Panc1 (cell line): ENCODE results near the gene ETFA. TPM values are rescaled to one million over a fixed set of nuclear protein-coding genes. Genes with fewer than 3 reads are reported as not detected.

Source experiments
- ATAC-seq: fragments of 200-7000 bp; cut with Tn5 transposase; 2 replicates; pipeline ENCODE4 v1.9.1; 2020; ENCODE audit warnings: mild to moderate bottlenecking, moderate library complexity
- BruUV-seq: library from RNA; stranded (reverse); fragments of 400-500 nt; replicated peaks from 2 replicates; lab custom pipeline; 2021; lab: Mats Ljungman, UMichigan
- CTCF ChIA-PET: fragments of 300-600 bp; sonication (Branson Sonifier 250); formaldehyde crosslinking; loops from one replicate; lab custom pipeline; 2022; ENCODE audit warnings: antibody characterized with exemption; lab: Charles Lee
- POLR2A ChIA-PET: fragments of 300-600 bp; sonication (Branson Sonifier 250); formaldehyde crosslinking; loops from one replicate; lab custom pipeline; 2022; ENCODE audit warnings: antibody characterized with exemption; lab: Charles Lee
- DNase-seq: peaks from one replicate; pipeline ENCODE4 v3.0.0-alpha.2; 2010; ENCODE audit warnings: low read depth, low spot score
- H3K27ac ChIP-seq: 2 replicates; pipeline ENCODE4 v1.5.1; 2011; ENCODE audit warnings: mild to moderate bottlenecking, low read length, inconsistent platforms
- H3K27me3 ChIP-seq: fragments of 200-500 bp; sonication (Bioruptor generic); 2 replicates; pipeline ENCODE4 v1.6.0; 2014; ENCODE audit warnings: low read length, inconsistent platforms; ENCODE audit not compliant: control insufficient read depth, insufficient read depth
- H3K36me3 ChIP-seq: fragments of 200-500 bp; sonication (Bioruptor generic); 2 replicates; pipeline ENCODE4 v1.5.1; 2014; ENCODE audit warnings: inconsistent platforms, mild to moderate bottlenecking, low read length, moderate library complexity; ENCODE audit not compliant: control insufficient read depth, insufficient read depth
- H3K4me1 ChIP-seq: 2 replicates; pipeline ENCODE4 v1.5.1; 2011; ENCODE audit warnings: inconsistent platforms, mild to moderate bottlenecking, low read length, moderate library complexity; ENCODE audit not compliant: control insufficient read depth, insufficient read depth
- H3K4me3 ChIP-seq, 2 experiments: 2 replicates each; pipeline ENCODE4 v1.5.1; 2011 to 2012; ENCODE audit warnings: low read depth in 2 of 2, low read length in 2 of 2, mild to moderate bottlenecking in 2 of 2, inconsistent platforms in 1 of 2, moderate library complexity in 1 of 2
- H3K9me3 ChIP-seq: fragments of 200-500 bp; sonication (Bioruptor generic); 2 replicates; pipeline ENCODE4 v1.5.1; 2014; ENCODE audit warnings: low read depth, mild to moderate bottlenecking, inconsistent platforms, low read length, moderate library complexity; ENCODE audit not compliant: control insufficient read depth, insufficient read depth
- CTCF ChIP-seq: fragments of 450-650 bp; IDR thresholded peaks from 2 replicates; pipeline ENCODE4 v1.5.1; 2017; ENCODE audit warnings: mild to moderate bottlenecking
- POLR2AphosphoS5 ChIP-seq: IDR thresholded peaks from 2 replicates; pipeline ENCODE4 v1.6.1; 2012; ENCODE audit warnings: mild to moderate bottlenecking, low read depth, low read length, moderate library complexity
- REST ChIP-seq, 2 experiments: IDR thresholded peaks; 2 replicates each; pipeline ENCODE4 v1.6.1; 2011 to 2012; ENCODE audit warnings: low read depth in 2 of 2, control low read depth in 1 of 2, low read length in 1 of 2, mild to moderate bottlenecking in 1 of 2, moderate library complexity in 1 of 2; ENCODE audit not compliant: insufficient read depth in 1 of 2
- SIN3A ChIP-seq: IDR thresholded peaks from 2 replicates; pipeline ENCODE4 v1.6.1; 2012; ENCODE audit warnings: low read depth, mild to moderate bottlenecking, low read length, moderate library complexity, borderline replicate concordance; ENCODE audit not compliant: insufficient read depth
- TCF7L2 ChIP-seq: IDR thresholded peaks from 2 replicates; pipeline ENCODE4 v1.6.1; 2011; ENCODE audit warnings: mild to moderate bottlenecking, low read depth, low read length, inconsistent platforms
- in situ Hi-C: cut with HindIII; loops from 2 replicates; pipeline ENCODE4 v1.10.0; 2016; ENCODE audit warnings: low sequenced_read_pairs, low pct_unique_long_range_greater_than_20kb
- intact Hi-C: fragments of 100-400 bp; cut with micrococcal nuclease; formaldehyde crosslinking; loops from one replicate; pipeline ENCODE4 v1.10.0; 2022; ENCODE audit not compliant: unreplicated experiment
- total RNA-seq: library from RNA; stranded (reverse); gene quantifications from one replicate; pipeline ENCODE4 v1.2.1, GENCODE V29; 2021; ENCODE audit not compliant: unreplicated experiment

Gene ETFA
- total RNA-seq, 1 experiment from 2014 or later = 159 TPM

DNA sequence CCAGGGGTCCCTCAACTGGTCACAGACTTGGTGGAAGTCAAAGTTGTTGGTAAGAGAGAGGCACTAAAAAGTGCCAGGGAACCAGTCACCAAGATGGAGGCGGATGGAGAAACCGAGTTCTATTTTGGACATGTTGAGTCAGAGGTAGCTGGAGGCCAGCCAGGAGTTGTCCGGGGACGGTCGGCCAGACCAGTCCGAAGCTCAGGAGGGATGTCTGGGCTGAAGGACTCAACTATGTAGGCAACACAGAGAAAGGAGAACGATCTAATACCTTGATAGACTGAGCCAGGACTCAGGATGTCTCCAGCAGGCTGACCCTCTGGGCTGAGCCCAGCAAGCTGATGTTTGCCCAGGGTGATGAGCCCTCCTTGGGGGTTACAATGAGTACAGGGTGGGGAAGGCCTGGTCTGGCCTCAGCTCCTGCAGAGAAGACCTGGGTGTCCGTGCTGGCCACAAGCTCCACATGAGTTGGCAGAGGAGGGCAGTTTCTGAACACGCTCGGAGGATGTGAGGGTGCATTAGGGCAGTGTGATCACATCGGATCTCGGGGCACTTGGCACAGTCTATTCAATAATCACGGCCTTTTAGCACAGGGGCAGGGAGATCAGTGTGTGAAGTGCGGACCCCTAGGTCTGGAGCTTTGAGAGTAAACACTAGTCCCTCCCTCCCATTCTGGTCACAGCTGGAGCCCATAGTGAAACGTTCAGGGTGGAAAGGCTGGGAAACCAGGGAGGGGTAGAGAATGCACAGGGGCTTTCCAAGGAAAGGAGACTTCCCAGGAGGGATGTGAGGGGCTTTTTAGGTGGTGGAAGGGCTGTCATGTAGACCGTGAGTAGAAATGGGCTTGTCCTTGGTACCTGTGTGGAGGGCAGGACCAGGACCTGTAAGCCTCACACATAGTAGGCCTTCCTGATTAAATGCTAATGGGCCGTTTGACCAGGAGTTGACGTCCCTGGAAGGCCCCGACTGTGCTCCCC lies 111.9 kb downstream of the ETFA start:
- BruUV-seq = no TSS peak
- H3K9me3 ChIP-seq = no peaks in the 10 kb centered on the region
- in situ Hi-C loops (no loop called here), intact Hi-C loops (no loop called here)
- no peaks in the 10 kb centered on the region for H3K27me3 ChIP-seq
- TF ChIP-seq REST (IDR thresholded peaks at IDR 0.05; ENCODE audit: insufficient read depth in 1 of 2, low read depth in 2 of 2, low read length in 1 of 2) (no peak), TCF7L2 (no peak), POLR2AphosphoS5 (no peak), CTCF (no peak), SIN3A (no peak)
- ATAC-seq (no peak), DNase-seq (no peak)
- CTCF ChIA-PET = no interaction called here
- H3K27ac ChIP-seq = no peak overlapping the region
- peaks cover 4% of the 10 kb centered on the region for H3K4me1 ChIP-seq
- no peaks in the 10 kb centered on the region for H3K36me3 ChIP-seq
- POLR2A ChIA-PET = no interaction called here
- no peak overlapping the region for H3K4me3 ChIP-seq

GRCh38 chr15:76198456-76199105 lies 112.7 kb downstream of the ETFA start:
- ATAC-seq (no peak), DNase-seq (no peak)
- in situ Hi-C loops (no loop called here), intact Hi-C loops (no loop called here)
- H3K36me3 ChIP-seq = no peaks in the 10 kb centered on the region
- peaks cover 4% of the 10 kb centered on the region for H3K4me1 ChIP-seq
- H3K27ac ChIP-seq = no peak overlapping the region
- H3K4me3 ChIP-seq = no peak overlapping the region
- H3K27me3 ChIP-seq = no peaks in the 10 kb centered on the region
- ChIA-PET POLR2A (no interaction called here), CTCF (no interaction called here)
- H3K9me3 ChIP-seq = no peaks in the 10 kb centered on the region
- no peak for TF ChIP-seq SIN3A
- TF ChIP-seq REST (IDR thresholded peaks at IDR 0.05; ENCODE audit: insufficient read depth in 1 of 2, low read depth in 2 of 2, low read length in 1 of 2) = no peak
- TF ChIP-seq TCF7L2 = no peak
- TF ChIP-seq POLR2AphosphoS5 = no peak
- TF ChIP-seq CTCF = no peak
- BruUV-seq = no TSS peak
